Astrocyte (in vitro differentiated cells and primary cell): ENCODE data around the gene BCOR.

Experiments used
- EZH2 ChIP-seq: IDR thresholded peaks from 2 replicates; pipeline ENCODE4 v1.6.1; 2012; ENCODE audit warnings: mild to moderate bottlenecking, low read length, inconsistent platforms; ENCODE audit not compliant: insufficient read depth
- TF ChIP-seq, protein P1 (sequence below): IDR thresholded peaks from 2 replicates; pipeline ENCODE4 v1.5.1; 2011; ENCODE audit warnings: low read depth, mild to moderate bottlenecking, inconsistent platforms, low read length, moderate library complexity; ENCODE audit not compliant: insufficient read depth

DNA sequence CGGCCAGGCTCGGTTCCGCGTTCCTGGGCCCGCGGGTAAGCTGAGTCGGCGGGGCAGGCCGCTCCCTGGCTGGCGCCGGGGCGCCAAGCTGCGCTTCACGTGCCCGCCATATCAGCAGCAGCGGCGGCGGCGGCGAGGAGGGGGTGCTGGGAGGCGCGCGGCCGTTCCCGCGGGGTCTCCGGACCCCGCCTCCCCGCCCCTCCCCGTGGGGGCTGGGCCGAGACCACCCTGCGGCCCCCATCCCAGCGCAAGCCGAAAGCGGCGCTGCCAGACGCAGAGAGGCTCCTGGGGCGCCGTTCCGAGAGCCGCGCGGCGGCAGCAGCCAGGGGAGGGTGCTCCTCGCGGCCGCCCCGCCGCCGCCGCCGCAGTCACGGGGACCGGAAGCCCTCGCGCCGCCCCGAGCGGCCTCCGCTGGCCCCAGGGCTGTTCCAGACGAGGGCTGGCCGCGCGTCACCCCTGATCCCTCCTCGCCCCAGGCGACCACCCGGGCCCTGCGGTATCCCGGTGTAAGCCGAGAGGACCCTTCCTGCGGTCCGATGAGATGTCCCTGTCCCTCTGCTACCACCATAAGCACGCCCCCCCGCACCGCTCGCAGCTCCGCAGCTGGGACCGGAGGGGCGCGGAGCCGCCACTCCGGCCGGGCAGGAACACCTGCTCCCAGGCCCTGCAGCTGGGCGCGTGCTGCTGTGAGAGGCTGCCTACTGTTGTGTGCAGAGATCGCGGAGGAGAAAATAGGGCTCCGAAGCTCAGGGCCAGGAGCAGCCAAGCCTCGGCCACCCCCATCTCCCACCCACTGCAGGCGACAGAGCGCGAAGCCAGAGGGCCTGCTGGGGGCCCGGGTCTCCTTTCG lies 7.5 kb upstream of the BCOR start:
- TF ChIP-seq, protein P1, sequence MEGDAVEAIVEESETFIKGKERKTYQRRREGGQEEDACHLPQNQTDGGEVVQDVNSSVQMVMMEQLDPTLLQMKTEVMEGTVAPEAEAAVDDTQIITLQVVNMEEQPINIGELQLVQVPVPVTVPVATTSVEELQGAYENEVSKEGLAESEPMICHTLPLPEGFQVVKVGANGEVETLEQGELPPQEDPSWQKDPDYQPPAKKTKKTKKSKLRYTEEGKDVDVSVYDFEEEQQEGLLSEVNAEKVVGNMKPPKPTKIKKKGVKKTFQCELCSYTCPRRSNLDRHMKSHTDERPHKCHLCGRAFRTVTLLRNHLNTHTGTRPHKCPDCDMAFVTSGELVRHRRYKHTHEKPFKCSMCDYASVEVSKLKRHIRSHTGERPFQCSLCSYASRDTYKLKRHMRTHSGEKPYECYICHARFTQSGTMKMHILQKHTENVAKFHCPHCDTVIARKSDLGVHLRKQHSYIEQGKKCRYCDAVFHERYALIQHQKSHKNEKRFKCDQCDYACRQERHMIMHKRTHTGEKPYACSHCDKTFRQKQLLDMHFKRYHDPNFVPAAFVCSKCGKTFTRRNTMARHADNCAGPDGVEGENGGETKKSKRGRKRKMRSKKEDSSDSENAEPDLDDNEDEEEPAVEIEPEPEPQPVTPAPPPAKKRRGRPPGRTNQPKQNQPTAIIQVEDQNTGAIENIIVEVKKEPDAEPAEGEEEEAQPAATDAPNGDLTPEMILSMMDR = no peak
- no peak for TF ChIP-seq EZH2
